Cardiac septum (tissue), 1 donor: ENCODE results near the gene CRACR2B. TPM values are rescaled to one million over a fixed set of nuclear protein-coding genes. Genes with fewer than 3 reads are reported as not detected.

Experiments used
- DNase-seq: peaks from one replicate; pipeline ENCODE4 v3.0.0-alpha.2; 2020; ENCODE audit warnings: low spot score
- intact Hi-C: fragments of 100-400 bp; cut with DNase I; formaldehyde crosslinking; loops from one replicate; pipeline ENCODE4 v1.14.0; 2022
- total RNA-seq: library from RNA; stranded (reverse); fragmentation: NEBNext Ultra II Directional; extraction: Animal tissue kit (Norgen Biotek cat#: 25700); gene quantifications from one replicate; pipeline ENCODE4 v1.2.1, GENCODE V29; 2021
- donor health status: DM: no; HTN: no; CAD: no.

The CRACR2B gene
- total RNA-seq, 1 donor from 2014 or later = 12.2 TPM

GRCh38 chr11:875203-875602, 47.5 kb downstream of the CRACR2B start:
- no peak for DNase-seq

GRCh38 chr11:875769-876301, 48.1 kb downstream of the CRACR2B start:
- no peak for DNase-seq
- intact Hi-C loops = no loop called here

More at GRCh38 chr11:875203-875602, 47.5 kb downstream of the CRACR2B start:
- intact Hi-C loops = no loop called here

- intact Hi-C loops = no loop called here
- DNase-seq = peak; percentile 83
Observed at GRCh38 chr11:876545-876944, 48.8 kb downstream of the CRACR2B start.

GRCh38 chr11:877565-877964, 49.8 kb downstream of the CRACR2B start:
- intact Hi-C loops = no loop called here

GRCh38 chr11:880447-880846, 52.7 kb downstream of the CRACR2B start:
- DNase-seq = no peak
- intact Hi-C loops = no loop called here

More at GRCh38 chr11:877565-877964, 49.8 kb downstream of the CRACR2B start:
- no peak for DNase-seq

Other genes with a start within 250 kb of the CRACR2B start
- 9.7 TPM for gene IRF7, start 212.0 kb upstream of the CRACR2B start, total RNA-seq
- not detected for gene CDHR5, start 203.0 kb upstream of the CRACR2B start, total RNA-seq
- not detected for gene SCT, start 200.7 kb upstream of the CRACR2B start, total RNA-seq
- gene DRD4, start 190.7 kb upstream of the CRACR2B start, total RNA-seq = 0.81 TPM
- gene DEAF1, start 132.7 kb upstream of the CRACR2B start, total RNA-seq = 21.3 TPM
- 15.5 TPM for gene TMEM80, start 132.1 kb upstream of the CRACR2B start, total RNA-seq
- 2.3 TPM for gene EPS8L2, start 121.7 kb upstream of the CRACR2B start, total RNA-seq
- gene TALDO1, start 80.5 kb upstream of the CRACR2B start, total RNA-seq = 92.4 TPM
- gene GATD1, start 50.4 kb upstream of the CRACR2B start, total RNA-seq = 38.7 TPM
- gene CEND1, start 37.8 kb upstream of the CRACR2B start, total RNA-seq = 0.65 TPM
- 4.7 TPM for gene SLC25A22, start 29.6 kb upstream of the CRACR2B start, total RNA-seq
- 12.1 TPM for gene PIDD1, start 22.7 kb upstream of the CRACR2B start, total RNA-seq
- gene RPLP2, start 18.0 kb upstream of the CRACR2B start, total RNA-seq = 781 TPM
- gene PNPLA2, start 9.0 kb upstream of the CRACR2B start, total RNA-seq = 209 TPM
- gene CD151, start 5.0 kb downstream of the CRACR2B start, total RNA-seq = 625 TPM
- gene POLR2L, start 14.6 kb downstream of the CRACR2B start, total RNA-seq = 202 TPM
- gene TSPAN4, start 14.9 kb downstream of the CRACR2B start, total RNA-seq = 27.9 TPM
- 63.7 TPM for gene CHID1, start 82.9 kb downstream of the CRACR2B start, total RNA-seq
- gene AP2A2, start 98.0 kb downstream of the CRACR2B start, total RNA-seq = 40.3 TPM
- not detected for gene MUC6, start 208.8 kb downstream of the CRACR2B start, total RNA-seq
- gene MUC2, start 247.0 kb downstream of the CRACR2B start, total RNA-seq = 0.03 TPM